Mammary epithelial cell (primary cell): ENCODE data around the gene C10orf71.

Source experiments
- EZH2 ChIP-seq: IDR thresholded peaks from 2 replicates; pipeline ENCODE4 v1.6.1; 2012; ENCODE audit warnings: low read length, inconsistent platforms, borderline replicate concordance
- TF ChIP-seq, protein P1 (sequence below), 2 donors: IDR thresholded peaks in 1 of 2; conservative IDR thresholded peaks in 1 of 2; 2 replicates each; pipeline ENCODE4 v1.5.1; 2011 to 2012; ENCODE audit warnings: inconsistent platforms in 2 of 2, low read length in 2 of 2, mild to moderate bottlenecking in 2 of 2, control low read depth in 1 of 2, low read depth in 1 of 2; ENCODE audit not compliant: insufficient read depth in 1 of 2; ENCODE audit errors: extremely low read depth in 1 of 2

DNA sequence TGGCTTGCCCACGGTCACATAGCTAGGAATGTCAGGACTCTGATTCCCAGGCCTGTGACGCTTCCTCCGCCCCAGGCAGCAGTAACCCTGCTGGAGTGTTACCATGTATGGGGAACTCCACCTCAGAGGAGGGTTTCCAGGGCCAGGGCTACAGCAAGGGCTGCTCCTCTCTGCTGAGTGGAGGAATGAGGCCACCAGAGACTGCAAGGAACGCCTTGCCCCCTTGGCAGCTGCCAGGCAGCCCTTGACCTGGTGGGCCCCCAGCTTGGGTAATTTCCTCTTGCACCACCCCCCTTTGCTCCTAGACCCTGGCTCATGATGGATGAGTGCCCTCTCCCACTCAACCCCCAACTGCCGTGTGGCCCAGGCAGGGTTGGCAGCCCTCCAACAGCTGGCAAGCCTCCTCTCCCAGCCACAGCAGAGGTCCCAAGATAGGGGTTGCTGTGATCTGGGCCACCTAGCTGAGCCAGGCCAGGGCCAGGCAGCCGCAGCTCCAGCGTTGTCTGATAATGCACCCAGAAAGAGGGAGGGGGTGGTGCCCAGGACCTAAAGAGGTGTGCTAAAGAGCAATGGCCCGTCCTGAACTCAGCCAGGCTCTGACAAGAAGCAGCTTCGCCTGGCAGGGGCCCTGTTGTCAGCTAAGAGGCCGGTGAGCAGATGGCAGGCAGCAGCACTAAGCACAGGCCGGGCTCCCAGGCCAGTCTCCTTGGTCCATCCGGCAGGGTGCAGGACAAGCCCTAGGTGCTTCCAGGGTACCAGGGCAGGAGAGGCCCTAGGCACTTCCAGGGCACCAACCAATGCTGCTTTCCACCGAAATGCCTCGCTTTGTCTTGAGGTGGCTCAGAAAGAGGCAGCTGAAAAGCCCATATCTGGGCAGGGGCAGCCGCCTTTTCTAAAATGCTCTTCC is 61.6 kb downstream of the C10orf71 start:
- TF ChIP-seq, protein P1, sequence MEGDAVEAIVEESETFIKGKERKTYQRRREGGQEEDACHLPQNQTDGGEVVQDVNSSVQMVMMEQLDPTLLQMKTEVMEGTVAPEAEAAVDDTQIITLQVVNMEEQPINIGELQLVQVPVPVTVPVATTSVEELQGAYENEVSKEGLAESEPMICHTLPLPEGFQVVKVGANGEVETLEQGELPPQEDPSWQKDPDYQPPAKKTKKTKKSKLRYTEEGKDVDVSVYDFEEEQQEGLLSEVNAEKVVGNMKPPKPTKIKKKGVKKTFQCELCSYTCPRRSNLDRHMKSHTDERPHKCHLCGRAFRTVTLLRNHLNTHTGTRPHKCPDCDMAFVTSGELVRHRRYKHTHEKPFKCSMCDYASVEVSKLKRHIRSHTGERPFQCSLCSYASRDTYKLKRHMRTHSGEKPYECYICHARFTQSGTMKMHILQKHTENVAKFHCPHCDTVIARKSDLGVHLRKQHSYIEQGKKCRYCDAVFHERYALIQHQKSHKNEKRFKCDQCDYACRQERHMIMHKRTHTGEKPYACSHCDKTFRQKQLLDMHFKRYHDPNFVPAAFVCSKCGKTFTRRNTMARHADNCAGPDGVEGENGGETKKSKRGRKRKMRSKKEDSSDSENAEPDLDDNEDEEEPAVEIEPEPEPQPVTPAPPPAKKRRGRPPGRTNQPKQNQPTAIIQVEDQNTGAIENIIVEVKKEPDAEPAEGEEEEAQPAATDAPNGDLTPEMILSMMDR (conservative IDR thresholded peaks at IDR 0.05 in 1 of 2, IDR thresholded peaks at IDR 0.05 in 1 of 2; ENCODE audit: extremely low read depth in 1 of 2, insufficient read depth in 1 of 2, low read depth in 1 of 2, low read length in 2 of 2), result no peak
- TF ChIP-seq EZH2, result no peak
